Activated CD8-positive, alpha-beta memory T cell treated with anti-CD3 and anti-CD28 coated beads, Interleukin-2, amount 50 U/mL, for 24 hours (primary cell): ENCODE measurements around the gene ZNF763.
A peak's percentile ranks its signal among the peaks of the same experiment; 100 is the strongest.
"Not testable (repeated sequence)": the region's sequence is repeated elsewhere in the genome, so short reads cannot be mapped to it uniquely, and the experiment has no call there.

ENCODE experiments used
- DNase-seq: peaks from one replicate; pipeline ENCODE4 v3.0.0-alpha.2; 2020; ENCODE audit errors: extremely low read depth

Gene ZNF763

GRCh38 chr19:11964858-11965645 lies at the start of gene ZNF763:
Gene ZNF763 (plus strand): TSS chr19:11965040. CDS start chr19:11965209, 169 bp downstream.
- peak; percentile 79 for DNase-seq

- DNase-seq = no peak
Observed at GRCh38 chr19:11921852-11922495, 42.9 kb upstream of the ZNF763 start.

DNA sequence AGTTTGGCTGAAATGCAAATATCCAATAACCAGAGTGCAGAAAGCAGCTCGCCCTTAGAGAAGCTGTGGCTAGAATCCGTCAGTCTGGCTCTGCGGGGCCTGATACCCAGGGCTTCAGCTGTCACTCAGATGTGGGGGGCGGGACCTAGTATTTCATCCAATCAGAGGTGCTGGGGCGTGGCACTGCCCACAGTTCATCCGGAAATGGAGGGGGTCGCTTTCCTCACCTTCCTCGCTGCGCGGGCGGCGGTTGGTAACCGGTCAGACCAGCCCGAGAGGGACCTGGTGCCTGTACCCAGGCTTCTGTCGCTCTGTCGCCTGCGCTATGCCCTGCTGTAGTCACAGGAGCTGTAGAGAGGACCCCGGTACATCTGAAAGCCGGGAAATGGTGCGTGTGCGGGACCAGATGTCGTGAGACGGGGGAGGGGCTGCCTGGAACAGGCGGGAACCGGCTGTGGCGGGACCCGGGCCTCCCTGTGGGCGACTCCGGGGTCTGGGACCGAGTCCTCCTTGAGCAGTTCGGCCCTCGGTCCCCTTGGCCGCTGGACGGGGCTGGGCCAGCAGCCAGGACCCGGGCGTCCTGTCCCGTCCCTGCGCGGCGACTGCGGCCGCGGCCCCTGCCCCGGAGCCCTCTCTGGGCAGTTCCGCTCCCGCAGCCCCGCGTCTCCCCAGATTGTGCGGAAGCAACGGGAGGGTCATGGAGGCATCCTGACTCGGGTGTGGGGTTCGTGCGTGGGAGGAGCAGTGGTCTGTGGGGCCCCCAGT lies 39.8 kb upstream of the ZNF763 start, which contains the start of gene ZNF700:
ZNF700 (plus strand) TSS at position 222 of the 765 bp plus-strand sequence; CDS start at position 326, 104 bp downstream.
- peak; percentile 88 for DNase-seq

- not testable (repeated sequence) for DNase-seq
Observed at GRCh38 chr19:11925651-11926187, 39.1 kb upstream of the ZNF763 start.

DNA sequence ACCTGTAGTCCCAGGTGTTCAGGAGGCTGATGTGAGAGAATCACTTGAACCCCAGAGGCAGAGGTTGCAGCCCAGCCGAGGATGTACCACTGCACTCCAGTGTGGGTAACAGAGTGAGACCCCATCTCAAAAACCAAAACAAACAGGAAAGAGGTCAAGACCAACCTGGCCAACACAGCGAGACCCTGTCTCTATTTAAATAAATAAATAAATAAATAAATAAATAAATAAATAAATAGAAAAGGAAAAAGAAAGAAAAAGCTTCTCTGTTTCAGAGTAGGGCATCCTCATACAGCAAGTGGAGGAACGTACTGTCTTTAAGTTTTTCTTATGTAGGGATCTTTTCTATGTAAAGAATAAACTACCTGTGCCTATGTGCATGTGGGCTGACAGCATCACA lies 37.6 kb upstream of the ZNF763 start:
- DNase-seq = no peak

DNA sequence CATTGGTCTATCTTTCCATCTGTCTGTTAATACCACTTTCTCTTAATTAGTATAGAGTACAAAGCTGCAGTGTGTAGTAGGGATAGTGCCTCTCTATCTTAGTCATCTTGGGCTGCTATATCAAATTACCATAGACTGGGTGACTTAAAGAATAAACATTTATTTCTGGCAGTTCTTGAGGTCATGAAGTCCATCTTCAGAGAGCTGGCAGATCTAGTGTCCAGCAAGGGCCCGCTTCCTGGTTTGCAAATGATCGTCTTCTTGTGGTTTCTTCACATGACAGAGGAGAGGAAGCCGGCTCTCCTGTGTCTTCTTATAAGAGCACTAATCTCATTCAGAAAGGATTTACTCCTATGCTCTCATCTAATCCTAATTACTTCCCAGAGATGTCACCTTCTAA lies 33.8 kb upstream of the ZNF763 start:
- DNase-seq = no peak

DNA sequence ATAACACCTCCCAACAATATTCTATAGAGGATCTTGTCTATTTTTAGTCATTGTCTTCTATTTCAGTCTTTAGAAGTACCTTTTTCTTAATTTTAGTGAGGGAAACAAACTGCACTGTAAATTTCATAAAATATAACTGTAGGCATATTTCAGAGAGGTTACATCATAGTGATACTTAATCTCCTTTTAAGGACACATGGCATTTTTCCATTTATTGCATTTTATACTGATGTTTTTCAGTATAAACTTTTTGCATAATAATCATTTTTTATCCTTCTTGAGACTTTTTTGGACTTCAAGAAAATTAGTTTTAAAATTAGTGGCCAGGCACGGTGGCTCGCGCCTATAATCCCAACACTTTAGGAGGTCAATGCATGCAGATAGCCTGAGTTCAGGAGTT lies 33.3 kb upstream of the ZNF763 start:
- DNase-seq = no peak

DNA sequence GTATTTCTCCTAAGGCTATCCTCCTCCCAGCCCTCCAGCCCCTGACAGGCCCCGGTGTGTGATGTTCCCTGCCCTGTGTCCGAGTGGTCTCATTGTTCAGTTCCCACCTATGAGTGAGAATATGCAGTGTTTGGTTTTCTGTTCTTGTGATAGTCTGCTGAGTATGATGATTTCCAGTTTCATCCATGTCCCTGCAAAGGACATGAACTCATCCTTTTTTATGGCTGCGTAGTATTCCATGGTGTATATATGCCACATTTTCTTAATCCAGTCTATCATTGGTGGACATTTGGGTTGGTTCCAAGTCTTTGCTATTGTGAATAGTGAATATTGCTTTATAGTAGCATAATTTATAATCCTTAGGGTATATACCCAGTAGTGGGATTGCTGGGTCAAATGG lies 29.0 kb upstream of the ZNF763 start:
- not testable (repeated sequence) for DNase-seq

- DNase-seq = not testable (repeated sequence)
Observed at GRCh38 chr19:11938383-11938782, 26.5 kb upstream of the ZNF763 start.

- DNase-seq = not testable (repeated sequence)
Observed at GRCh38 chr19:11941361-11941887, 23.4 kb upstream of the ZNF763 start.

- no peak for DNase-seq
Observed at GRCh38 chr19:11942008-11942842, 22.6 kb upstream of the ZNF763 start.

DNA sequence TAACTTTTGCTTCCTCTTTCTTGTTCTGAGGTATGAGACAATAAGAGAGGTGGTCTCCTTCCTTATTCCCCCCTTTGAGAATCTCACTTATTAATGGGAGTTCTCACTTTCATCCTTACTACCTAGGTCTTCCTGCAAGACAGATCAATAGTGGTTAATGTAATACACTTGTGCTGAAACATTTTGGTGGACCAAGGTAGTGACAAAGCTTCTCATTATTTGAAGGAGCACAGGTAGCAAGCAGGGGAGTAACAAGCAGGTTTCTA lies 22.1 kb upstream of the ZNF763 start:
- DNase-seq = no peak

DNA sequence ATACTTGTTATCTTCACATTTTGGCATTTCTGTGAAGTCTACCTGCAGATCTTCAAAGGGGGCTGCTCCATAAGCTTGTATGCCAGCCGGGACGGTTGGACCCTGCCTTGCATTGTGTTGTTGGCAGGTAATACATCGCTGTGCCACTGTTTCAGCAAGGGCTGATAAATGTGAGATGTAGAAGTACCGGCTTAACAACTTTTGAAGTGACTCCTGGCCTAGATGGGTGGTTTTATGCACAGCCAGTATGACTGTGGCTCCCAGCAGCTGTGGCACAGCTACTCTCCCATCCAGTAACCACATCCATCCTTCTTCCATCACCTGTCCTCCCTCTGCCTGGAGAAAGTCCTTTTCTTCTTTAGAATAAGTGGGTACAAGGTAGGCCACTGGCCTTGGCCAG lies 20.2 kb upstream of the ZNF763 start:
- DNase-seq = no peak

DNA sequence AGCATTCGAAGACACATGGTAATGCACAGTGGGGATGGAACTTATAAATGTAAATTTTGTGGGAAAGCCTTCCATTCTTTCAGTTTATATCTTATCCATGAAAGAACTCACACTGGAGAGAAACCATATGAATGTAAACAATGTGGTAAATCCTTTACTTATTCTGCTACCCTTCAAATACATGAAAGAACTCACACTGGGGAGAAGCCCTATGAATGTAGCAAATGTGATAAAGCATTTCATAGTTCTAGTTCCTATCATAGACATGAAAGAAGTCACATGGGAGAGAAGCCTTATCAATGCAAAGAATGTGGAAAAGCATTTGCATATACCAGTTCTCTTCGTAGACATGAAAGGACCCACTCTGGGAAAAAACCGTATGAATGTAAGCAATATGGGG lies 16.2 kb upstream of the ZNF763 start:
- DNase-seq = no peak

GRCh38 chr19:11949201-11949600 lies 15.6 kb upstream of the ZNF763 start:
- DNase-seq = no peak

GRCh38 chr19:11949614-11950080 lies 15.2 kb upstream of the ZNF763 start:
- not testable (repeated sequence) for DNase-seq

GRCh38 chr19:11950312-11950711 lies 14.5 kb upstream of the ZNF763 start:
- DNase-seq = no peak

GRCh38 chr19:11963566-11964355 lies 1.1 kb upstream of the ZNF763 start:
- peak; percentile 33 for DNase-seq

DNA sequence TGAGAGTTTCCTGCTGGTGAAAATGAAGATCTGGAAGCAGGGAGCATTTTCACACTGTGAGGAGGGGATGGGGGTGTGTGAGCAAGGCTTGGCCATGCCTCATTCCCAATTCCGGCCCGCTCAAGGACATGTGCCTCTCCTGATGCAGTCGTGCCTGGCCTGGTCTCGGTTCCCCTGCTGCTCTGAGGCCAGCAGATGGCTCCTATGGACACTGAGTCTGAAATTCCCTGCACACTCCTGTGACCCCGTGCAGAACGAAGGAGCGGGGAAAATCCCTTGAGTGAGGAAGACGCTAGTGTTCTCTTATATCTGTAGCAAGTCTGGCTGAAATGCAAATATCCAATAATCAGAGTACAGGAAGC lies 363 bp upstream of the ZNF763 start:
- DNase-seq = no peak

GRCh38 chr19:11970174-11970573 lies 5.3 kb downstream of the ZNF763 start:
- DNase-seq = no peak
